Heart left ventricle (tissue), 13 donors: ENCODE measurements around the gene IFT122.

ENCODE experiments used
- CTCF ChIP-seq, 12 donors: fragments of 200-600 bp; sonication (generic) in 4 of 12; IDR thresholded peaks; one replicate each; pipeline versions ENCODE4 v1.5.0 to v1.8.0; 2018 to 2022; ENCODE audit warnings: antibody characterized with exemption in 12 of 12, mild to moderate bottlenecking in 5 of 12
- POLR2A ChIP-seq, 2 donors: fragments of 450-650 bp; IDR thresholded peaks; one replicate each; pipeline ENCODE4 v1.6.1; 2017; ENCODE audit warnings: antibody characterized with exemption in 2 of 2, mild to moderate bottlenecking in 2 of 2, moderate library complexity in 2 of 2
- donor health status: ischemic (EF 13 %, LVEDD 7.1; RV severe dilation, severe dysfunction).
- donor health status: DM: no; HTN: yes; CAD: no.
- donor health status: DM: no; HTN: no; CAD: no.
- donor health status: ischemic (EF 25% LVEDD 6.9; RV normal size, moderate dysfunction).
- donor health status: ischemic (EF 25% LVEDD 5.7; RV mildly dilated, moderate dysfunction).
- donor health status: ischemic (EF 35%, LVEDD 5.7; RV mildly dilated, moderate dysfunction).
- donor health status: nonischemic (EF 11% LVEDD 7.7; RV severe dilation, severe dysfunction).
- donor health status: DM: yes; HTN: yes; CAD: no.
- donor health status: PGD.
- donor health status: ischemic (EF 29% LVEDD 5.4; RV normal size, mild dysfunction).
- donor health status: nonischemic (EF 23%, LVEDD 6.1; RV moderate dilation, normal function).

GRCh38 chr3:129432036-129432435, 8.0 kb upstream of the IFT122 start:
- TF ChIP-seq CTCF (IDR thresholded peaks at IDR 0.05) (no peak), POLR2A (IDR thresholded peaks at IDR 0.05) (no peak)
